ENCODE measurements around the gene NT5C3B.
"Not testable (repeated sequence)": the region's sequence is repeated elsewhere in the genome, so short reads cannot be mapped to it uniquely, and the experiment has no call there.

Gene NT5C3B

GRCh38 chr17:41863074-41863848, 27.2 kb upstream of the NT5C3B start:
- Mint-ChIP-seq H3K36me3 (ENCODE audit: low read depth) (peaks cover 21% of the 10 kb centered on the region), H3K4me1 (ENCODE audit: low read depth) (peaks cover 30% of the 10 kb centered on the region), H3K4me3 (no peak overlapping the region), H3K27ac (no peak overlapping the region), H3K9me3 (no peaks in the 10 kb centered on the region), H3K27me3 (ENCODE audit: low read depth) (no peaks in the 10 kb centered on the region)
- DNase-seq (ENCODE audit: low spot score): peak; percentile 43

- H3K4me3 Mint-ChIP-seq: no peak overlapping the region
- H3K9me3 Mint-ChIP-seq: no peaks in the 10 kb centered on the region
- DNase-seq (ENCODE audit: low spot score): no peak
- H3K4me1 Mint-ChIP-seq (ENCODE audit: low read depth): peaks cover 12% of the 10 kb centered on the region
- no peaks in the 10 kb centered on the region for H3K27me3 Mint-ChIP-seq (ENCODE audit: low read depth)
- no peak overlapping the region for H3K27ac Mint-ChIP-seq
- peaks cover 7% of the 10 kb centered on the region for H3K36me3 Mint-ChIP-seq (ENCODE audit: low read depth)
Observed at GRCh38 chr17:41860254-41860931, 24.4 kb upstream of the NT5C3B start.

GRCh38 chr17:41851382-41851781, 15.3 kb upstream of the NT5C3B start:
- H3K27ac Mint-ChIP-seq; H3K4me3 Mint-ChIP-seq; H3K9me3 Mint-ChIP-seq; H3K27me3 Mint-ChIP-seq (ENCODE audit: low read depth); DNase-seq (ENCODE audit: low spot score): not testable (repeated sequence)
- Mint-ChIP-seq H3K36me3 (ENCODE audit: low read depth) (peaks cover 38% of the 10 kb centered on the region), H3K4me1 (ENCODE audit: low read depth) (peaks cover 10% of the 10 kb centered on the region)

GRCh38 chr17:41849251-41849990, 13.4 kb upstream of the NT5C3B start:
- Mint-ChIP-seq H3K9me3 (no peaks in the 10 kb centered on the region), H3K4me1 (ENCODE audit: low read depth) (peaks cover 10% of the 10 kb centered on the region), H3K4me3 (no peak overlapping the region), H3K27me3 (ENCODE audit: low read depth) (no peaks in the 10 kb centered on the region), H3K36me3 (ENCODE audit: low read depth) (peaks cover 30% of the 10 kb centered on the region), H3K27ac (no peak overlapping the region)
- no peak for DNase-seq (ENCODE audit: low spot score)

GRCh38 chr17:41848788-41849187, 12.8 kb upstream of the NT5C3B start:
- Mint-ChIP-seq H3K4me1 (ENCODE audit: low read depth) (peaks cover 10% of the 10 kb centered on the region), H3K27ac (no peak overlapping the region), H3K4me3 (no peak overlapping the region), H3K27me3 (ENCODE audit: low read depth) (no peaks in the 10 kb centered on the region), H3K9me3 (no peaks in the 10 kb centered on the region), H3K36me3 (ENCODE audit: low read depth) (peaks cover 24% of the 10 kb centered on the region)
- DNase-seq (ENCODE audit: low spot score): no peak

- H3K27me3 Mint-ChIP-seq (ENCODE audit: low read depth): no peaks in the 10 kb centered on the region
- H3K36me3 Mint-ChIP-seq (ENCODE audit: low read depth): peaks cover 11% of the 10 kb centered on the region
- H3K4me3 Mint-ChIP-seq: no peak overlapping the region
- H3K4me1 Mint-ChIP-seq (ENCODE audit: low read depth): peaks cover 3% of the 10 kb centered on the region
- H3K9me3 Mint-ChIP-seq: no peaks in the 10 kb centered on the region
- H3K27ac Mint-ChIP-seq: no peak overlapping the region
- no peak for DNase-seq (ENCODE audit: low spot score)
Observed at GRCh38 chr17:41844971-41845370, 8.9 kb upstream of the NT5C3B start.

- not testable (repeated sequence) for DNase-seq (ENCODE audit: low spot score); H3K4me3 Mint-ChIP-seq; H3K4me1 Mint-ChIP-seq (ENCODE audit: low read depth); H3K36me3 Mint-ChIP-seq (ENCODE audit: low read depth); H3K9me3 Mint-ChIP-seq; H3K27ac Mint-ChIP-seq; H3K27me3 Mint-ChIP-seq (ENCODE audit: low read depth)
Observed at GRCh38 chr17:41840781-41841180, 4.7 kb upstream of the NT5C3B start.

GRCh38 chr17:41839448-41839847, 3.4 kb upstream of the NT5C3B start:
- H3K27ac Mint-ChIP-seq; H3K27me3 Mint-ChIP-seq (ENCODE audit: low read depth); DNase-seq (ENCODE audit: low spot score); H3K9me3 Mint-ChIP-seq; H3K36me3 Mint-ChIP-seq (ENCODE audit: low read depth); H3K4me3 Mint-ChIP-seq: not testable (repeated sequence)
- peaks cover 13% of the 10 kb centered on the region for H3K4me1 Mint-ChIP-seq (ENCODE audit: low read depth)

GRCh38 chr17:41837761-41838538, 1.9 kb upstream of the NT5C3B start, which contains the start of gene KLHL10:
Gene KLHL10, plus strand, starts transcription at chr17:41837825. Its CDS starts 108 bp downstream, at chr17:41837933.
- Mint-ChIP-seq H3K4me3 (peak within 1 kb of the TSS; percentile 79), H3K4me1 (ENCODE audit: low read depth) (peaks cover 13% of the 10 kb centered on the region), H3K9me3 (no peaks in the 10 kb centered on the region), H3K27me3 (ENCODE audit: low read depth) (peaks cover 2% of the 10 kb centered on the region), H3K27ac (no peak within 1 kb of the TSS), H3K36me3 (ENCODE audit: low read depth) (peaks cover 1% of the 10 kb centered on the region)
- no peak for DNase-seq (ENCODE audit: low spot score)

GRCh38 chr17:41836550-41837196, 641 bp upstream of the NT5C3B start:
- Mint-ChIP-seq H3K36me3 (ENCODE audit: low read depth) (peaks cover 8% of the 10 kb centered on the region), H3K4me3 (peak overlapping the region; percentile 79), H3K27me3 (ENCODE audit: low read depth) (peaks cover 2% of the 10 kb centered on the region), H3K27ac (no peak overlapping the region), H3K4me1 (ENCODE audit: low read depth) (peaks cover 13% of the 10 kb centered on the region), H3K9me3 (no peaks in the 10 kb centered on the region)
- DNase-seq (ENCODE audit: low spot score): no peak

GRCh38 chr17:41835214-41835799, 725 bp downstream of the NT5C3B start:
- peaks cover 13% of the 10 kb centered on the region for H3K4me1 Mint-ChIP-seq (ENCODE audit: low read depth)
- no peaks in the 10 kb centered on the region for H3K9me3 Mint-ChIP-seq
- H3K27me3 Mint-ChIP-seq (ENCODE audit: low read depth): peaks cover 2% of the 10 kb centered on the region
- no peak for DNase-seq (ENCODE audit: low spot score)
- H3K36me3 Mint-ChIP-seq (ENCODE audit: low read depth): peaks cover 8% of the 10 kb centered on the region
- H3K27ac Mint-ChIP-seq: peak overlapping the region; percentile 62
- H3K4me3 Mint-ChIP-seq: peak overlapping the region; percentile 84

GRCh38 chr17:41829961-41830360, 6.1 kb downstream of the NT5C3B start:
- not testable (repeated sequence) for H3K27me3 Mint-ChIP-seq (ENCODE audit: low read depth); H3K27ac Mint-ChIP-seq; DNase-seq (ENCODE audit: low spot score); H3K4me3 Mint-ChIP-seq; H3K9me3 Mint-ChIP-seq; H3K4me1 Mint-ChIP-seq (ENCODE audit: low read depth)
- peaks cover 21% of the 10 kb centered on the region for H3K36me3 Mint-ChIP-seq (ENCODE audit: low read depth)

Measured in T-helper 2 cell treated with Interferon-gamma antibody and Interleukin-4, amounts not matched to agents 5 μg/mL and 100 μg/mL, for 36 hours (primary cell).